GM23248 (cell line): Measurements from ENCODE around the gene SARM1.

Source experiments
- EZH2 ChIP-seq: fragments of 200-600 bp; sonication (generic); IDR thresholded peaks from 2 replicates; pipeline ENCODE4 v1.6.1; 2018; ENCODE audit warnings: antibody characterized with exemption, mild to moderate bottlenecking; ENCODE audit not compliant: insufficient read depth, poor library complexity, severe bottlenecking
- EZH2phosphoT487 ChIP-seq: fragments of 200-600 bp; sonication (generic); IDR thresholded peaks from 2 replicates; pipeline ENCODE4 v1.6.1; 2018; ENCODE audit warnings: antibody characterized with exemption, moderate library complexity, mild to moderate bottlenecking, low read depth; ENCODE audit not compliant: insufficient read depth

- TF ChIP-seq EZH2phosphoT487 (no peak), EZH2 (no peak)
Observed at GRCh38 chr17:28350271-28350670, 21.2 kb upstream of the SARM1 start.
